Measurements from ENCODE around the gene ST8SIA2. TPM values are rescaled to one million over a fixed set of nuclear protein-coding genes. Genes with fewer than 3 reads are reported as not detected.

The ST8SIA2 gene
- total RNA-seq, 2 donors from 2014 or later: not detected

- no peak for ATAC-seq
- DNase-seq (ENCODE audit: low spot score): no peak
- Mint-ChIP-seq H3K4me3 (no peak overlapping the region), H3K27ac (no peak overlapping the region), H3K4me1 (ENCODE audit: low read depth in 2 of 2) (no peaks in the 10 kb centered on the region), H3K36me3 (no peaks in the 10 kb centered on the region), H3K27me3 (peaks cover 37 to 50% of the 10 kb centered on the region in 2 donors), H3K9me3 (no peaks in the 10 kb centered on the region)
Measured at GRCh38 chr15:92499731-92500530, 106.2 kb downstream of the ST8SIA2 start.

- no peaks in the 10 kb centered on the region for H3K4me1 Mint-ChIP-seq (ENCODE audit: low read depth in 2 of 2)
- H3K36me3 Mint-ChIP-seq: peaks cover 7% of the 10 kb centered on the region
- ATAC-seq: no peak
- no peak overlapping the region for H3K4me3 Mint-ChIP-seq
- H3K9me3 Mint-ChIP-seq: peaks cover 3% of the 10 kb centered on the region
- no peak for DNase-seq (ENCODE audit: low spot score)
- H3K27me3 Mint-ChIP-seq: peaks cover 32 to 50% of the 10 kb centered on the region in 2 donors
- no peak overlapping the region for H3K27ac Mint-ChIP-seq
Measured at GRCh38 chr15:92502336-92502735, 108.7 kb downstream of the ST8SIA2 start.

- Mint-ChIP-seq H3K27ac (no peak overlapping the region), H3K27me3 (peaks cover 32 to 57% of the 10 kb centered on the region in 2 donors)
- ATAC-seq: no peak
Measured at GRCh38 chr15:92502930-92503857, 109.5 kb downstream of the ST8SIA2 start.

GRCh38 chr15:92503889-92504288, 110.2 kb downstream of the ST8SIA2 start:
- Mint-ChIP-seq H3K27ac (no peak overlapping the region), H3K4me3 (no peak overlapping the region), H3K36me3 (peaks cover 7% of the 10 kb centered on the region), H3K9me3 (peaks cover 3% of the 10 kb centered on the region), H3K4me1 (ENCODE audit: low read depth in 2 of 2) (no peaks in the 10 kb centered on the region), H3K27me3 (peaks cover 32 to 57% of the 10 kb centered on the region in 2 donors)
- ATAC-seq: no peak
- DNase-seq (ENCODE audit: low spot score): no peak

More at GRCh38 chr15:92502930-92503857, 109.5 kb downstream of the ST8SIA2 start:
- H3K4me3 Mint-ChIP-seq: no peak overlapping the region
- DNase-seq (ENCODE audit: low spot score): no peak
- H3K9me3 Mint-ChIP-seq: peaks cover 3% of the 10 kb centered on the region
- peaks cover 7% of the 10 kb centered on the region for H3K36me3 Mint-ChIP-seq
- no peaks in the 10 kb centered on the region for H3K4me1 Mint-ChIP-seq (ENCODE audit: low read depth in 2 of 2)

- Mint-ChIP-seq H3K4me3 (no peak overlapping the region), H3K27me3 (peaks cover 23 to 48% of the 10 kb centered on the region in 2 donors), H3K9me3 (peaks cover 3% of the 10 kb centered on the region), H3K27ac (no peak overlapping the region), H3K4me1 (ENCODE audit: low read depth in 2 of 2) (no peaks in the 10 kb centered on the region), H3K36me3 (peaks cover 7% of the 10 kb centered on the region)
- DNase-seq (ENCODE audit: low spot score) (no peak), ATAC-seq (no peak)
Measured at GRCh38 chr15:92505611-92506010, 111.9 kb downstream of the ST8SIA2 start.

- Mint-ChIP-seq H3K9me3 (peaks cover 3% of the 10 kb centered on the region), H3K27me3 (peaks cover 23 to 44% of the 10 kb centered on the region in 2 donors), H3K4me1 (ENCODE audit: low read depth in 2 of 2) (no peaks in the 10 kb centered on the region), H3K27ac (no peak overlapping the region), H3K36me3 (peaks cover 7% of the 10 kb centered on the region), H3K4me3 (no peak overlapping the region)
- DNase-seq (ENCODE audit: low spot score): no peak
- no peak for ATAC-seq
Measured at GRCh38 chr15:92506506-92506905, 112.8 kb downstream of the ST8SIA2 start.

GRCh38 chr15:92510163-92510882, 116.6 kb downstream of the ST8SIA2 start:
- H3K27ac Mint-ChIP-seq: no peak overlapping the region
- ATAC-seq: peak in 1 of 2 donors; percentile 32
- no peak overlapping the region for H3K4me3 Mint-ChIP-seq
- DNase-seq (ENCODE audit: low spot score): no peak
- peaks cover 3% of the 10 kb centered on the region for H3K9me3 Mint-ChIP-seq
- peaks cover 7% of the 10 kb centered on the region for H3K36me3 Mint-ChIP-seq
- H3K27me3 Mint-ChIP-seq: peaks cover 22 to 53% of the 10 kb centered on the region in 2 donors
- H3K4me1 Mint-ChIP-seq (ENCODE audit: low read depth in 2 of 2): no peaks in the 10 kb centered on the region

Measured in natural killer cell treated with Interleukin-12 subunit alpha and Interleukin-12 subunit beta and Interleukin-15 and Interleukin-18, amount 100 ng/mL, for 72 hours (primary cell).